GM12878 (cell line): ENCODE measurements around the gene WNT9B. TPM values are rescaled to one million over a fixed set of nuclear protein-coding genes. Genes with fewer than 3 reads are reported as not detected.

Experiments
- ATAC-seq: fragments of 200-7000 bp; cut with Tn5 transposase; 3 replicates; pipeline ENCODE4 v1.9.1; 2020; ENCODE audit warnings: mild to moderate bottlenecking, moderate library complexity
- BruUV-seq: library from RNA; stranded (reverse); fragments of 400-500 nt; replicated peaks from 2 replicates; lab custom pipeline; 2021; lab: Mats Ljungman, UMichigan
- CTCF ChIA-PET: fragments of 300-600 bp; sonication (Branson Sonifier 250); formaldehyde crosslinking; extraction: SDS; loops from one replicate; lab custom pipeline; 2021; ENCODE audit warnings: inconsistent platforms; lab: Yijun Ruan, JAX
- POLR2A ChIA-PET: fragments of 350-600 bp; formaldehyde crosslinking; extraction: SDS; loops from one replicate; lab custom pipeline; 2021; ENCODE audit warnings: inconsistent platforms; lab: Charles Lee
- RAD21 ChIA-PET: fragments of 300-600 bp; sonication (Branson Sonifier 250); formaldehyde crosslinking; loops from one replicate; lab custom pipeline; 2023; ENCODE audit warnings: antibody characterized with exemption; ENCODE audit not compliant: unreplicated experiment; lab: Charles Lee
- SMC1A ChIA-PET: fragments of 300-600 bp; sonication (Branson Sonifier 250); formaldehyde crosslinking; loops from one replicate; lab custom pipeline; 2023; ENCODE audit not compliant: unreplicated experiment, uncharacterized antibody; lab: Charles Lee
- DNase-seq: peaks from one replicate; pipeline ENCODE4 v3.0.0-alpha.2; 2011; ENCODE audit warnings: low read depth, low spot score
- FAIRE-seq: peaks from 3 replicates; lab custom pipeline; 2011; peaks lifted over from hg19 to GRCh38; lab: Jason Lieb, UNC
- H2AFZ ChIP-seq: 2 replicates; pipeline ENCODE4 v1.6.0; 2011; ENCODE audit warnings: low read depth, low read length, control low read depth; ENCODE audit not compliant: control insufficient read depth
- H3K27ac ChIP-seq: 2 replicates; pipeline ENCODE4 v1.5.1; 2011; ENCODE audit warnings: control low read depth; ENCODE audit not compliant: control insufficient read depth, insufficient read depth
- H3K27me3 ChIP-seq, 2 experiments: replicated peaks in 1 of 2; 2 replicates each; pipeline versions ENCODE4 v1.6.0 to v1.6.1; 2011; ENCODE audit warnings: low read length in 1 of 2; ENCODE audit not compliant: control insufficient read depth in 2 of 2, insufficient read depth in 2 of 2
- H3K36me3 ChIP-seq, 2 experiments: 2 replicates each; pipeline ENCODE4 v1.5.1; 2011; ENCODE audit warnings: low read length in 1 of 2; ENCODE audit not compliant: control insufficient read depth in 2 of 2, insufficient read depth in 2 of 2
- H3K4me1 ChIP-seq: 2 replicates; pipeline ENCODE4 v1.6.1; 2011; ENCODE audit warnings: mild to moderate bottlenecking, low read length, moderate library complexity, mixed read lengths; ENCODE audit not compliant: control insufficient read depth, insufficient read depth
- H3K4me2 ChIP-seq: 2 replicates; pipeline ENCODE4 v1.6.0; 2011; ENCODE audit warnings: control low read depth; ENCODE audit not compliant: control insufficient read depth, insufficient read depth
- H3K4me3 ChIP-seq: fragments of 200-600 bp; sonication (generic); 2 replicates; pipeline ENCODE4 v1.5.1; 2016
- H3K79me2 ChIP-seq: 2 replicates; pipeline ENCODE4 v1.6.0; 2011; ENCODE audit warnings: low read length; ENCODE audit not compliant: control insufficient read depth, insufficient read depth
- H3K9ac ChIP-seq: 2 replicates; pipeline ENCODE4 v1.8.0; 2011; ENCODE audit warnings: low read length, control low read depth, mixed read lengths; ENCODE audit not compliant: control insufficient read depth, insufficient read depth
- H3K9me3 ChIP-seq: replicated peaks from 3 replicates; pipeline ENCODE4 v1.5.1; 2011; ENCODE audit warnings: mild to moderate bottlenecking, low read length; ENCODE audit not compliant: control insufficient read depth, insufficient read depth
- H4K20me1 ChIP-seq: 2 replicates; pipeline ENCODE4 v1.6.0; 2011; ENCODE audit not compliant: control insufficient read depth, insufficient read depth
- CEBPB ChIP-seq, 2 experiments: fragments of 150-350 bp in 1 of 2; IDR thresholded peaks; 2 replicates each; pipeline ENCODE4 v1.6.1; 2012 to 2014; ENCODE audit warnings: low read depth in 2 of 2, low read length in 2 of 2, borderline replicate concordance in 1 of 2, inconsistent platforms in 1 of 2
- CEBPZ ChIP-seq: fragments of 150-350 bp; IDR thresholded peaks from 2 replicates; pipeline ENCODE4 v1.6.1; 2016; ENCODE audit warnings: low read depth, low read length
- CHD1 ChIP-seq: IDR thresholded peaks from 2 replicates; pipeline ENCODE4 v1.6.1; 2012; ENCODE audit warnings: low read depth, low read length, improper control_type of control experiment
- CHD2 ChIP-seq: IDR thresholded peaks from 2 replicates; pipeline ENCODE4 v1.6.1; 2011; ENCODE audit warnings: low read depth, low read length, improper control_type of control experiment, borderline replicate concordance
- ELK1 ChIP-seq: IDR thresholded peaks from 2 replicates; pipeline ENCODE4 v1.6.1; 2012; ENCODE audit warnings: low read depth, low read length, improper control_type of control experiment
- JUND ChIP-seq: IDR thresholded peaks from 2 replicates; pipeline ENCODE4 v1.6.1; 2012; ENCODE audit warnings: low read depth, mild to moderate bottlenecking, low read length, improper control_type of control experiment, moderate library complexity
- KAT2A ChIP-seq: conservative IDR thresholded peaks from 2 replicates; pipeline ENCODE4 v1.6.1; 2011; ENCODE audit warnings: low read depth, low read length; ENCODE audit not compliant: control insufficient read depth
- NBN ChIP-seq: fragments of 450-650 bp; IDR thresholded peaks from 2 replicates; pipeline ENCODE4 v1.6.1; 2016
- NR2C1 ChIP-seq: fragments of 450-650 bp; IDR thresholded peaks from 2 replicates; pipeline ENCODE4 v1.6.1; 2017; ENCODE audit warnings: antibody characterized with exemption, mild to moderate bottlenecking, moderate library complexity
- POU2F2 ChIP-seq: IDR thresholded peaks from 3 replicates; pipeline ENCODE4 v1.6.1; 2011; ENCODE audit warnings: low read depth, mild to moderate bottlenecking, low read length, borderline replicate concordance
- RBBP5 ChIP-seq: fragments of 200-600 bp; sonication (generic); conservative IDR thresholded peaks from 2 replicates; pipeline ENCODE4 v1.6.1; 2016
- SIX5 ChIP-seq: IDR thresholded peaks from 2 replicates; pipeline ENCODE4 v1.6.1; 2011; ENCODE audit warnings: mild to moderate bottlenecking, low read depth, low read length, moderate library complexity; ENCODE audit not compliant: severe bottlenecking
- SMC3 ChIP-seq: IDR thresholded peaks from 2 replicates; pipeline ENCODE4 v1.6.1; 2011; ENCODE audit warnings: low read length, improper control_type of control experiment, borderline replicate concordance
- STAT1 ChIP-seq: fragments of 450-650 bp; conservative IDR thresholded peaks from 2 replicates; pipeline ENCODE4 v1.6.1; 2014; ENCODE audit warnings: antibody characterized with exemption, mild to moderate bottlenecking
- SUZ12 ChIP-seq: fragments of 200-600 bp; sonication (generic); IDR thresholded peaks from one replicate; pipeline ENCODE4 v1.6.1; 2018; ENCODE audit warnings: antibody characterized with exemption, mild to moderate bottlenecking; ENCODE audit not compliant: unreplicated experiment
- TCF7 ChIP-seq: IDR thresholded peaks from 2 replicates; pipeline ENCODE4 v1.6.1; 2014; ENCODE audit warnings: antibody characterized with exemption, borderline replicate concordance
- WGBS: methylation state at CpG from one replicate; pipeline ENCODE4 v1.1.6; 2016; ENCODE audit warnings: low lambda C conversion rate; ENCODE audit not compliant: insufficient replicate concordance, insufficient coverage; ENCODE audit errors: missing lambda C conversion rate; 5-methylcytosine and 5-hydroxymethylcytosine counted together
- in situ Hi-C: fragments of 300-500 bp; cut with MboI; formaldehyde crosslinking; loops from 9 replicates; pipeline ENCODE4 v1.14.3; 2018; ENCODE audit warnings: mixed read lengths
- intact Hi-C: fragments of 100-400 bp; cut with micrococcal nuclease; formaldehyde crosslinking; loops from one replicate; pipeline ENCODE4 v1.14.2; 2022; ENCODE audit not compliant: unreplicated experiment
- polyA plus RNA-seq, 11 experiments: library from polyadenylated mRNA; depleted of rRNA in 4 of 11; unstranded in 6 of 11; stranded (reverse) in 5 of 11; fragments of >200 nt; fragmentation: Nextera tagmentation in 4 of 11; fragmentation: Illumina TruSeq in 1 of 11; extraction: Ambion mirVana in 4 of 11; extraction: Trizol in 1 of 11; gene quantifications; 1 replicate in 1 of 11; 2 replicates in 10 of 11; pipeline versions ENCODE4 v1.2.1 to v1.2.3, GENCODE V29; 2011 to 2016; ENCODE audit warnings: inconsistent platforms in 2 of 11, missing spikeins in 2 of 11, low read depth in 1 of 11
- total RNA-seq, 4 experiments: library from RNA; depleted of rRNA in 3 of 4; stranded (reverse); fragments of >200 nt in 3 of 4; fragmentation: Illumina TruSeq in 1 of 4; extraction: Trizol in 1 of 4; gene quantifications; 2 replicates each; pipeline versions ENCODE4 v1.2.1 to v1.2.3, GENCODE V29; 2013 to 2021
- TF ChIP-seq, protein P1 (sequence below): fragments of 450-650 bp; IDR thresholded peaks from 2 replicates; pipeline ENCODE4 v1.6.1; 2017; ENCODE audit warnings: mild to moderate bottlenecking, moderate library complexity

WNT9B gene
- total and polyA plus RNA-seq, 10 of the 15 experiments (the other 5 are each of a cell fraction or from before 2014, with no cell fraction given), result not detected

DNA sequence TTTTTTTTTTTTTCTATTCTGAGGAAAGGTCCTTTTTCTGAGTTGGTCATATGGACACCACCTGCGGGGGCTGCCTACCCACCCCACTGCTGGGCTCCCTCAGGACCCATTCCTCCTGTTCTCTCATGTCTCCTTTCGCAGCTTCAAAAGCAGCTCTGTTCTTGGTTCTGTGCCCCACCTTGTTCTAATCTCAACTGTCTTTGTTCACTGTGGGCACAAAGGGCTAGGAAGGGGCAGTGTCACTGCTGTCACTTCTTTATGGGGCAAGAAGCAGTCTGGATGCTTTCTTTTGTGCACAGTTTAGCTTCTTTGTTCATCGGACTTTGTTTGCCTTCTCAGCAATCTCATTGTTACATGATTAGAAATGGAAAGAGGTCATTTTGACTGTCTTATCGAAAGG lies 78.7 kb downstream of the WNT9B start:
- SMC1A ChIA-PET, result no interaction called here

More for the DNA sequence above, 78.7 kb downstream of the WNT9B start:
- Histone ChIP-seq H3K4me1 (no peaks in the 10 kb centered on the region), H3K9me3 (no peaks in the 10 kb centered on the region), H3K4me2 (no peak overlapping the region), H3K36me3 (peaks cover 17 to 46% of the 10 kb centered on the region in 2 experiments), H4K20me1 (peaks cover 4% of the 10 kb centered on the region), H3K79me2 (peaks cover 39% of the 10 kb centered on the region)
- WGBS, result 97% methylated on average over 4 of the region's 4 CpGs
- ATAC-seq, result no peak
- CTCF ChIA-PET, result interaction anchor here (1.5 kb wide), 1 partner anchor 12 kb away, joined by 12 read pairs; no protein-coding TSS in a partner anchor
- no peak for TF ChIP-seq CEBPB (IDR thresholded peaks at IDR 0.05; ENCODE audit: borderline replicate concordance in 1 of 2, low read depth in 2 of 2, low read length in 2 of 2)
- no peak for TF ChIP-seq STAT1
- no peak for TF ChIP-seq ELK1
- TF ChIP-seq RBBP5, result no peak
- TF ChIP-seq SIX5, result no peak
- no peak for TF ChIP-seq CEBPZ
- TF ChIP-seq, protein P1, sequence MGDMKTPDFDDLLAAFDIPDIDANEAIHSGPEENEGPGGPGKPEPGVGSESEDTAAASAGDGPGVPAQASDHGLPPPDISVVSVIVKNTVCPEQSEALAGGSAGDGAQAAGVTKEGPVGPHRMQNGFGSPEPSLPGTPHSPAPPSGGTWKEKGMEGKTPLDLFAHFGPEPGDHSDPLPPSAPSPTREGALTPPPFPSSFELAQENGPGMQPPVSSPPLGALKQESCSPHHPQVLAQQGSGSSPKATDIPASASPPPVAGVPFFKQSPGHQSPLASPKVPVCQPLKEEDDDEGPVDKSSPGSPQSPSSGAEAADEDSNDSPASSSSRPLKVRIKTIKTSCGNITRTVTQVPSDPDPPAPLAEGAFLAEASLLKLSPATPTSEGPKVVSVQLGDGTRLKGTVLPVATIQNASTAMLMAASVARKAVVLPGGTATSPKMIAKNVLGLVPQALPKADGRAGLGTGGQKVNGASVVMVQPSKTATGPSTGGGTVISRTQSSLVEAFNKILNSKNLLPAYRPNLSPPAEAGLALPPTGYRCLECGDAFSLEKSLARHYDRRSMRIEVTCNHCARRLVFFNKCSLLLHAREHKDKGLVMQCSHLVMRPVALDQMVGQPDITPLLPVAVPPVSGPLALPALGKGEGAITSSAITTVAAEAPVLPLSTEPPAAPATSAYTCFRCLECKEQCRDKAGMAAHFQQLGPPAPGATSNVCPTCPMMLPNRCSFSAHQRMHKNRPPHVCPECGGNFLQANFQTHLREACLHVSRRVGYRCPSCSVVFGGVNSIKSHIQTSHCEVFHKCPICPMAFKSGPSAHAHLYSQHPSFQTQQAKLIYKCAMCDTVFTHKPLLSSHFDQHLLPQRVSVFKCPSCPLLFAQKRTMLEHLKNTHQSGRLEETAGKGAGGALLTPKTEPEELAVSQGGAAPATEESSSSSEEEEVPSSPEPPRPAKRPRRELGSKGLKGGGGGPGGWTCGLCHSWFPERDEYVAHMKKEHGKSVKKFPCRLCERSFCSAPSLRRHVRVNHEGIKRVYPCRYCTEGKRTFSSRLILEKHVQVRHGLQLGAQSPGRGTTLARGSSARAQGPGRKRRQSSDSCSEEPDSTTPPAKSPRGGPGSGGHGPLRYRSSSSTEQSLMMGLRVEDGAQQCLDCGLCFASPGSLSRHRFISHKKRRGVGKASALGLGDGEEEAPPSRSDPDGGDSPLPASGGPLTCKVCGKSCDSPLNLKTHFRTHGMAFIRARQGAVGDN, result no peak
- no peak for TF ChIP-seq POU2F2
- no peak for TF ChIP-seq TCF7
- TF ChIP-seq SUZ12, result no peak
- no peak for TF ChIP-seq CHD2
- TF ChIP-seq NR2C1, result no peak
- no peak for TF ChIP-seq JUND
- TF ChIP-seq CHD1, result no peak
- TF ChIP-seq KAT2A, result no peak
- TF ChIP-seq NBN, result no peak
- no peak for TF ChIP-seq SMC3
- TF ChIP-seq, all 136 proteins: peak for 0
- H3K4me3 ChIP-seq, result no peak overlapping the region
- ChIA-PET POLR2A (no interaction called here), RAD21 (no interaction called here)
- DNase-seq (no peak), FAIRE-seq (no peak)
- H3K27me3 ChIP-seq, result no peaks in the 10 kb centered on the region
- H2AFZ ChIP-seq, result no peak overlapping the region
- H3K27ac ChIP-seq, result no peak overlapping the region
- intact Hi-C loops, result no loop called here
- in situ Hi-C loops, result no loop called here
- H3K9ac ChIP-seq, result no peak overlapping the region
- no TSS peak for BruUV-seq
